HG02852 (cell line): ENCODE data around the gene RPL28.
A peak's percentile ranks its signal among the peaks of the same experiment; 100 is the strongest.

Experiments used
- ATAC-seq: cut with Tn5 transposase; IDR thresholded peaks from one replicate; pipeline ENCODE4 v1.9.1; 2021; ENCODE audit warnings: mild to moderate bottlenecking, moderate library complexity; ENCODE audit not compliant: unreplicated experiment

Gene RPL28

GRCh38 chr19:55385724-55386492, at the start of gene RPL28:
Gene RPL28 (plus strand): TSS chr19:55385932. CDS start chr19:55386358, 426 bp downstream.
- ATAC-seq = peak; percentile 67

DNA sequence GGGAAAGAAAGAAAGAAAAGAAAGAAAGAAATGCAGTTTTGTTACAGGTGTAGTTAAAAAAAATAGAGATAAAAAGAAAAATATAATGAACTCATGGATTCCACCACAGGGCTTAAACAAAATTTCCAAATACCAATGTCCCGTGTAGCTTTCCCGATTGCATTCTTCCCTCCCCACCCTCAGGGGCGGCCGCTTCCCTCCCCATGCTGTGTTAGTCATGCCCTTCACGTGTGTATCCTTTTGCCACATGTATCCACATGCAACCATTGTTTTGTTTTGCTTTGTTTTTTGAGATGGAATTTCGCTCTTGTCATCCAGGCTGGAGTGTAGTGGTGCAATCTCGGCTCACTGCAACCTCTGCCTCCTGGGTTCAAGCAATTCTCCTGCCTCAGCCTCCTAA, 49.6 kb upstream of the RPL28 start:
- no peak for ATAC-seq

GRCh38 chr19:55339105-55339888, 46.4 kb upstream of the RPL28 start, which contains the start of gene KMT5C:
Gene KMT5C (plus strand): TSS chr19:55339876. CDS start chr19:55341937, 2,061 bp downstream.
- peak; percentile 82 for ATAC-seq

DNA sequence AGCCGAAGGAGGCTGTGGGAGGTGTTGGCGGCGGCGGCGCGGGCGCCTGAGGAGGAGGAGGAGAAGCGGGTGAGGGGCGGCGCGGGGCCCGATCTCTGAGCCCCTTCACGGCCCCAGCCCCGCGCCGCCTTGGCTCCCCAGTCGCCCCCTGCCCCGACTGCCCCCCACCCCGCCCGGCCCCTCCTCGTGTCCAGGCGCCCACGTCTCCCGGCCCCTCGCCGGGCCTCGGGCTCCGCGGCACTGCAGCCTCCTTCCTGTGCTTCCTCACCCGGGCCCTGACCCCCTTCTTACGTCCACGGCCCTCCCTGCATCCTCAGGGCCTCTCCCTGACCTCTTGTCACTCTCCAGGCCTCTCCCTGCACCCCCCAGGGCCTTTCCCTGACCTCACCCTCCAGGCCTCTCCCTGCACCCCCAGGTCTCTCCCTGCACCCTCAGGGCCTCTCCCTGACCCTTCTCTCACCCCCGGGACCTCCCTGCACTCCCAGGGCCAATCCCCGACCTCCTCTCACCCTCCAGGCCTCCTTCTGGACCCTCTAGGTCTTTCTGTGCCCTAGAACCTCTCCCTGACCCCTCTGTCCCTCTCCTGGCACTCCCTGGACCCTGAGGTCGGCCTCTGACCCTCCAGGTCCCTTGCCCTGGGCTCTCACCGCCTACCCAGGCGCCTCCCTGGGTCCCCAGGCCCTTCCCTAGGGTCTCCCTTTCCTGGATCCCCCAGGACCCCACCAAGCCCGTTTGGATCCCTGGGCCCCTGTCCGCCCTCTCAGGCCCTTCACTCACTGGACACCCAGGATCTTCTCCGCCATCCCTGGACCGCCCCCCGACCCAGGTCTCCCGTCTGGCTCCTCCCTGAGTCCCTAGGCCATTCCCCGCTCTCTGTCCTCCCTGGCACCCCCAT, 45.6 kb upstream of the RPL28 start:
- no peak for ATAC-seq

DNA sequence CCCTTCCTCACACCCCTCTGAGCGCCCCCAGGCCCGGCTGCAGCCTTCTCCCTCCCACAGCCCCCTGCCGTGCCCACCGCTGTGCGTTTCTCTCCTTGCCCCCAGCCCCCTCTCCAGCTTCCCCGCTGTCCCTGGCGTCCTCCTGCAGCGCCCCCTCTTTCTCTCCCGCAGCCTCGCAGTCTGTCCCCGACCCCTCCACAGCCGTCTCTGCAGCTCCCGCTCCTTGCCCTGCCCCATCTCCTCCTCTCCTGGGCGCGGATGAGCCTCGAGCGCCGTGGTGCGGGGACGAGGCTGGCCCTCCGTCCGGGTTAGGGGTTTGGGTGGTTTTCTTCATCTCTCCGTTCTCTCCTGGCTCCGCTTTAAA, 45.0 kb upstream of the RPL28 start:
- no peak for ATAC-seq

DNA sequence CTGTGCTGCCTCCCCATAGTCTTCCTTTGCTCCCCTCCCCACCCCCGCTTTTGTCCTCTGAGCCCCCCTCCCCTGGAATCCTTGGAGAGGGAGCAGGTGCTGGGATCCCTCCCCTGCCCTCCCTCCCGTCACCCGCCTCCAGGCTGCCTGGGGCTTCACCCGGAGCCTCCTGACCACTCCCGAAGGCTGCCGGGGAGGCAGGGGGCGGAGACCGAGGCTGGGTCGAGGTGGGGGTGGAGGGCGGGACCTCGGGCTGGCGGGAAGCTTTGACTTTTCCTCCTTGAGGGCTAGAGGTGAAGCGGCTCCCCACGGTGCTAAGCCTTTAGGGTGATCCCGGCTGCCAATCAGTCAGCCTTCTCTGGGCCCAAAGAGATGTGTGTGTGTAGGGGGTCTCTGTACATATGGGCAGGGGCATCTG, 44.6 kb upstream of the RPL28 start:
- no peak for ATAC-seq

GRCh38 chr19:55341595-55342531, 43.9 kb upstream of the RPL28 start:
- ATAC-seq = no peak

DNA sequence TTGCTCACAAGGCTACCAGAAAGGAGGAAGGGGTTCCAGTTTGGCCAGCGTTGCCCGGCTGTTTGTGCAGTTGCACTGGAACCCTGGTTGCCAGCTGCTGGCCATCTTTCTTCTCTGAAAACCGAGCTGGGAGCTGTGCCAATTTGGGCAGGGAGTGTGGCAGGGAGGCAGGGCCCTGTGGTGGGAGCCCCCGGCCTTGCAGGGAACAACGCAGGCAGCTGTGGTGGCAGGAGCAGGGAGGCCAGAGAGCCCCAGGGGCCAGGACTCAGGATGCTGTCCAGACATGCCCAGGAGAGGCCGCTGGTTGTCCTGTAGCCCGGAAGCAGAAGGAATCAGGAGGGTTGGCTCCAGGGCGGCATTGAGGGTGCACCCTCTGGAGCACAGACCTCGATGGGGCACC, 41.3 kb upstream of the RPL28 start:
- no peak for ATAC-seq

GRCh38 chr19:55345101-55345817, 40.5 kb upstream of the RPL28 start:
- no peak for ATAC-seq

DNA sequence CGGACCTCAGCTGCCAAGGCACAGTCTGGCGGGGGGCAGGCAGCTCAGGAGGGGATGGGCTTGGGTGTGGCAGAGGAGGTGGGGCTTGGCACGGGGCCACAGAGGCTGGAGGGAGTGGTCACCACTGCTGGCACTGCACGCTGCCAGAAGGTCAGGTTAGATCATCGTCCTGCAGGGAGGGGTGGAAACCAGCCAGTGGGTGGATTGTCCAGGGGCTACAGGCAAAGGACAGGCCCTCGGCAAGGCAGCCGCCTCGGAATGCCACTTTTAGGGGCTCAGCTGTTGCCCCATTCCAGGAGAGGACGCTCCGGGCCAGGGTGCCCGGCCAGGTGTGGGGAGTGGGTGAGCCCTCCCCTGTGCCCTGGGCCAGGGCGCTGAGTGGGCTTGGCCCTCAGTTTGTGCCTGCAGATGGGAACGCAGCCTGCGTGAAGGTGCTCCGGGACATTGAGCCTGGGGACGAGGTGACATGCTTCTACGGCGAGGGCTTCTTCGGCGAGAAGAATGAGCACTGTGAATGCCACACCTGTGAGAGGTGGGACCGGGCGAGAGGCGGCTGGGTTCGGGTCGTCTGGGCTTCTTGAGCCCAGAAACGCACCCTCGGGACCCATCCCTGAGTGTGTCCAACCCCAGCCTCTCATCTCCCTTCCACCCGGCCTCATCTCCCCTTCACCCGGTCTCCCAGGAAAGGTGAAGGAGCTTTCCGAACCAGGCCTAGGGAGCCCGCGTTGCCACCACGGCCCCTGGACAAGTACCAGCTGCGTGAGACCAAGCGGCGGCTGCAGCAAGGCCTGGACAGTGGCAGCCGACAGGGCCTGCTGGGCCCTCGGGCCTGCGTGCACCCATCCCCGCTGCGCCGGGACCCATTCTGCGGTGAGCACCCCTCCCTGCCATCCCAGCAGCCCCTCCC, 39.7 kb upstream of the RPL28 start:
- ATAC-seq = no peak

DNA sequence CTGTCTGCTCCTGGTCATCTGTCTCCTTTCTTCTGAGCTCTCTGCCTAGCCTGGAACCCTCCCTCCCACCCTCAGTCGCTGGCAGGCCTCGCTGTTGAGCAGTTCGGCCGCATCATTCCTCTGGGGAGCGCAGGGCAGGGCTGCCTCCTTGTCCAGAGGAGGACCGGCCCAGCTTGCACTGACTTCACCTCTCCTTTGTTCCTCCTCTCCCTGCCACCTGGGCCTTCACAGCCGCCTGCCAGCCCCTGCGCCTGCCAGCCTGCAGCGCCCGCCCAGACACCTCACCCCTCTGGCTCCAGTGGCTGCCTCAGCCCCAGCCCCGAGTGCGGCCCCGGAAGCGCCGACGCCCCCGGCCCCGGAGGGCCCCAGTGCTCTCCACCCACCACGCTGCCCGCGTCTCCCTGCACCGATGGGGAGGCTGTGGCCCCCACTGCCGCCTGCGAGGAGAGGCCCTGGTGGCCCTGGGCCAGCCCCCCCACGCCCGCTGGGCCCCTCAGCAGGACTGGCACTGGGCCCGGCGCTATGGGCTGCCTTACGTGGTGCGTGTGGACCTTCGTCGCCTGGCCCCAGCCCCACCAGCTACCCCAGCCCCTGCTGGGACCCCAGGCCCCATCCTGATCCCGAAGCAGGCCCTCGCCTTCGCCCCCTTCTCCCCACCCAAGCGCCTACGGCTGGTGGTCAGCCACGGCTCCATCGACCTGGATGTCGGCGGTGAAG, 38.8 kb upstream of the RPL28 start:
- no peak for ATAC-seq

DNA sequence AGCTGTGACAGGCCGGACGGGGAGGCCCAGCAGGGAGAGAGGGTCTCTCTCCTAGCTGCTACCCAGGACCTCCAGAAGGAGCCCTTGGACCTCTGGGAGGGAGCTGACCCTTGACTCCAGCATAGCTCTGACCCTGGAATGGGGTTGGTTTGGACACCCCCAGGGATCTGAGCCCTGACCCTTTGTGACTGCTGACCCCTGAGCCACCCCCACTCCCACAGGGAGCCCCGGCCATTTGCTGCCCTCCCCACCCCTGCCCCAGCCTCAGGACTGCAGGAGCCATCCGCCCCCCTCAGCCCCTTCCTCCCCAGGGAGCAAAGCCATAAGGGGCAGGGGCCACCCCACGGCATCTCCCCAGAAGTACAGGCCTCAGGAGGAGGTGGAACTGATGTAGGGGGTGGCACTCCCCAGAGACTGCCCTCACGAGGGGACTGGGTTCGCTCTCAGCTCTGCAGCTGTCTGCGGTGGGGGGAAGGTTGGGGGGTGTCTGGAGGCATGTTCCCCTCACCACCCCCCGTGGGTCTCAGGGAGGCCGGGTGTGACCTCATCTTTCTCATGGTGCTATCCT, 38.2 kb upstream of the RPL28 start:
- ATAC-seq = no peak

DNA sequence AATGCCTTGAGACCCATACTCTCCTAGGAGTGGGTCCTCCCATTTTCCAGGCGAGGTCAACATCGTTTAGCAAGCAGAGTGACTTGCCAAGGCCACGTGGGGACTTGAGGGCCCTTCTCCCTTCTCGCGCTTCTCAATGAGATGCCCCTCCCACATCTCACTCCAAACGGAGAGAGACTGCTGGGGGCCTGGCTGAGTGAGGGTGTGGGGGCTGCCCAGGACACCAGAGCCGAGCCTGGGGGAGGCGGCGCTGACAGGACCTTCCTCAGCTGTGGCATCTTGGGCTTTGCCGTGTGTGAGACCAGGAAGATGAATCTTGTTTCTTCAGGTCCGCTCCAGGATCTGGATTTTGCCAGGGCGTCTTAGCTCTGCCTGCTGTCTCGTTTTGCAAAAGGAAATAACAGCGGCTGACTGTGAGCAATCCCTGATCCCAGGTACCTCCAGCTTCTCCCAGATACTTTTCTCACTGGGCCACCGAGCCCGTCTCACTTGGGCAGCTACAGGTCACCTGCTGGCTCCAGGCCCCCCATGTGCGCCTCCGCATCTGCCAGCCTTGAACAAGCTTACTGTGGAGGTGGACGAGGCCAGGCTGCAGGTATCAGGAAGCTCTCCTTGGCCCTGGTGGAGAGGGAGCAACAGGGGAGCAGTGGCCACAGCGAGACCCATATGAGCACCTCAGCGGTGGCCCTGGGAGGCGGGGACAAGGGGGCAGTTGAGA, 37.3 kb upstream of the RPL28 start:
- no peak for ATAC-seq

DNA sequence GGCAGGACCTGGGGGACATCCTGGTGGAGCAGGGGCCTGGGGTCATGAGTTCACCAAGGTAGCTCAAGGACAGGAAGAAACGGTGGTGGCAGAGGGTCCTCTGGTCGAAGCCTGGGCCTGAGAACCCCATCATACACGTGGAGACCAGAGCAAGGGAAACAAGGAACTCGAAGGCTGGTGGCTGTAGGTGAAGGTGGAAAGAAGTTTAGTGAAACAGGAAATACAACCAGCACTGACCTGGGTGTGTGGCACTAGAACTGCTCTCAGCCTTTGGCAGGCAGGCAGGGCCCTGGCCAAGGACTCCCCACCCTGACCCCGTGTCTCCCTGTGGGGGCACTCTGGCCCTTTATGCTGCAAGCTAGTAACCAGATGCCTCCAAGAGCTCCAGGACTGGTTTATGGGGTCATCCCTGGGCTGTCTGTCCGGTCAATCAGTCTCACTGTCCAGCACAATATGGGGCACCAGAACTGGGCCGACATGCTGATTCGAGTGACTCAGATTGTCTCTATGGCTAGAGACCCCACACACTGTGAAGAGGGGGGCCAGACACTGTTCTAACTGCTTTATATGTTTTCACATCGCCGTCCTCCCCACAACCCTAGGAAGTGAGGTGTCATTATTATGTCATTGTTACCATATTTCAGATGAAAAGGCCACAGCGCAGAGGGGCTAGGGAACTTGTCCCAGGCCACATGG, 35.0 kb upstream of the RPL28 start:
- no peak for ATAC-seq

DNA sequence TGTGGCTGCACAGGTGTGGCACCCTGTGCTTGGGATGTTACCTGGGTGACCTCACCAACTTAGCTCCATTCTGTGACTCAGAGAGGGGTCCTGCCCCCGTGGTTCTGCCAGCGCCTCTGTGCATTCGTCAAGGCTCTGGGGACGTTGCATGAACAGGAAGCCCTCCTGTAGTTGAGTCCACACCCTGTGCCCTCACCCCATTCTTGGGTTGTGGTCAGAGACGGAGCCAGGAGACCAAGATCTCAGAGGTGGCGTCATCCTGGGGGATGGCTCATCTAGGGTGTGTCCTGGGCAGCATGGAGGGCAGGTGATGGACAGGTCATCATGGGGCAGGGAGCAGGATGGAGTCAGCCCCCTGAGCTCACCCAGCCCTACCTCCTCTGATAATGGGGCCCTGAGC, 33.7 kb upstream of the RPL28 start:
- ATAC-seq = no peak

- ATAC-seq = no peak
Observed at GRCh38 chr19:55352549-55353145, 33.1 kb upstream of the RPL28 start.
